Erythroblast (primary cell): ENCODE measurements around the gene RPS6KA5.

Source experiments
- GATA1 ChIP-seq: IDR thresholded peaks from 2 replicates; pipeline ENCODE4 v1.6.1; 2011; ENCODE audit warnings: low read depth, mild to moderate bottlenecking, control low read depth, low read length, moderate library complexity
- POLR2A ChIP-seq: IDR thresholded peaks from 2 replicates; pipeline ENCODE4 v1.6.1; 2011; ENCODE audit warnings: mild to moderate bottlenecking, low read length

DNA sequence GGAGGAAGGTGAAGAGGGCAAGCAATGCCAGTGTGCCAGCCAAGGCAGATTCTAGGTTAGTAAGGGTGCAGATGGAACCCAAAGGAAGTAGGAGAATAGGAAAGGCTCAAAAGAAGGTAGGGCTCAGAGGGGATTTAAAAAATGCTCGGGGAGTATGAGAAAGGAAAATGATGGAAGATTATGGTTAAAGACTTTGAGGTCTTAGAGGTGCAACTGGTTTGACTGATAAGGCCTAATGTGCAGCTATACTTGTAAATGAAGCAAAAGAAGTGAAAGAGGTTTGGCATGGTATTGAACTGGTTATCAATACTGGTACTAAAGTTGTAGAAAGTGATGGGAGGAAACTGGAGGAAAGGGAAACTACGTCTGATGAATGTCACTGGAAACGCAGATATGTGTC is 94.7 kb downstream of the RPS6KA5 start:
- TF ChIP-seq POLR2A (no peak), GATA1 (no peak)
